H7 (cell line): Measurements from ENCODE around the gene AOC1. TPM values are rescaled to one million over a fixed set of nuclear protein-coding genes. Genes with fewer than 3 reads are reported as not detected.
A peak's percentile ranks its signal among the peaks of the same experiment; 100 is the strongest.

ENCODE experiments used
- DNase-seq: peaks from one replicate; pipeline ENCODE4 v3.0.0; 2012
- H3K27me3 ChIP-seq: 2 replicates; pipeline ENCODE4 v1.6.0; 2011; ENCODE audit warnings: mild to moderate bottlenecking, low read length; ENCODE audit not compliant: control insufficient read depth, insufficient read depth
- H3K36me3 ChIP-seq: replicated peaks from 2 replicates; pipeline ENCODE4 v1.5.1; 2011; ENCODE audit warnings: low read length; ENCODE audit not compliant: control insufficient read depth, insufficient read depth
- H3K4me3 ChIP-seq: 2 replicates; pipeline ENCODE4 v1.5.1; 2011; ENCODE audit warnings: low read depth, mild to moderate bottlenecking, control low read depth, low read length, moderate library complexity; ENCODE audit not compliant: insufficient read depth
- total RNA-seq: library from RNA; depleted of rRNA; stranded (reverse); fragments of >200 nt; shearing (Covaris generic); gene quantifications from 2 replicates; pipeline ENCODE4 v1.2.3, GENCODE V29; 2014

The AOC1 gene
- total RNA-seq, 1 experiment from 2014 or later = not detected

GRCh38 chr7:150860291-150860977 is 8.1 kb downstream of the AOC1 start:
- no peak overlapping the region for H3K4me3 ChIP-seq
- peak; percentile 54 for DNase-seq
- no peaks in the 10 kb centered on the region for H3K36me3 ChIP-seq
- H3K27me3 ChIP-seq = no peaks in the 10 kb centered on the region

GRCh38 chr7:150860978-150861295 is 8.6 kb downstream of the AOC1 start:
- H3K4me3 ChIP-seq = no peak overlapping the region
- no peaks in the 10 kb centered on the region for H3K36me3 ChIP-seq
- peak; percentile 36 for DNase-seq
- H3K27me3 ChIP-seq = no peaks in the 10 kb centered on the region

DNA sequence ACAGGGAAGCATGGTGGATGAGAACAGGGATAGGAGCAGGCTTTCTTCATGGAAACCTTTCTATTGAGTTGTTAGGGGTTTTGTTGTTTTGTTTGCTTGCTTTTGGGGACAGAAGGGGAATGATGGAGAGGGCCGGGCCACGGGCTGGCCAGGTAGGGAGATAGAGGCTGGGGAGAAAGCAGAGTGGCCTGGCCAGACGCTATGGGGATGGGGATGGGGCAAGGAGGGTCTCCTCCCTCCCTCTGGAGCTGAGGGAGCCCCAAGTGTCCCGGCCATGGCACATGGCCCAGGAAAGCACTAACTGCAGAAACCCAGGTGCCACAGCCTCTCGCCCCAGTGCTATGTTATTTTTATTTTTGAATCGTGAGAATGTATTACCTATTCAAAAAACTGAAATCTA is 10.0 kb downstream of the AOC1 start:
- H3K4me3 ChIP-seq = no peak overlapping the region
- H3K27me3 ChIP-seq = no peaks in the 10 kb centered on the region
- no peaks in the 10 kb centered on the region for H3K36me3 ChIP-seq
- DNase-seq = no peak

- Histone ChIP-seq H3K27me3 (no peaks in the 10 kb centered on the region), H3K36me3 (no peaks in the 10 kb centered on the region), H3K4me3 (no peak overlapping the region)
- no peak for DNase-seq
Measured at GRCh38 chr7:150863946-150864345, 11.6 kb downstream of the AOC1 start.

DNA sequence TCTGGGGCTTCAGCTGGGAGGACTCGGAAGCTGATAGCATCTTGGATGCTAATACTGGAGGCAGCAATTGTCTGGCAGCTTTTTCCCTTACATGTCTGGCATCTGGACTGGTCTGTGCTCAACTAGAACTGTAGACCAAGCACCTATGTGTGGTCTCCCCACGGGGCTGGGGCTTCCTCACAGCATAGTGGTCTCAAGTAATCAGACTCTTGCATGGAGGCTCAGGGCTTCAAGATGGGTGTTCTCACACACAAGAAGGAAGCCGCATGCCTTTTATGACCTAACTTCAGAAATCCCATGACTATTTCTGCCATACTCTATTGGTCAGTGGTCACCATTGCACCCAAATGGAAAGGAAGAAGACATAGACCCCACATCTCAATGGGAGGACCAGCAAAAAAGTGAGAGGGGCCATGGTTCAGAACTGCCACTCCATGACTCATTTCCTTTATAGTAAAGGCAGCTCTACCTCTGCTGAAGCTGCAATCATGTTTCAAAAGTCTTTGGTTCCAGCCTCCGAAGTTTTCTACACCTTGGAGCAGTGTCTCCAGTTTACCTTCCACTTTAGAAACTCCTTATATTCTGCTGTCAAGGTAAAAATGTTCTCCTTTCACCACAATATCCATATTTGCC is 14.7 kb downstream of the AOC1 start:
- Histone ChIP-seq H3K36me3 (no peaks in the 10 kb centered on the region), H3K27me3 (no peaks in the 10 kb centered on the region), H3K4me3 (no peak overlapping the region)
- DNase-seq = no peak

DNA sequence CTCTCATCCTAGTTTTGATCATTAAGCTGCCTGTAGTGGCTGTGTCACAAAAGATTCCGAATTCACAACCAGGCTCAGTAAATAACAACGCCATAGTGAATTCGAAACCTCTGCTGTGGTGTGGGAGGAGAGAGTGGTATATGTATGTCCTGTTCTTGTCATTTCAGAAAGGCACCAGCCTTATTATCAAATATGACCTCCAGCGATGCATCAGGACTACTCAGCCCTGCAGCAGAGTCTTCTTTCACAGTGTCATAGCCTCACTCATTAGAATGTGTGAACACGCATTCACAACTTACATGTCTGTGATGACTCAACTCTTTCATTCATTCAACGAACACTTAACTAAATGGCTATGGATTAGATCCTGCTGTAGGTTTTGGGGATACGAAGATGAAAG is 15.3 kb downstream of the AOC1 start:
- Histone ChIP-seq H3K27me3 (no peaks in the 10 kb centered on the region), H3K4me3 (no peak overlapping the region), H3K36me3 (no peaks in the 10 kb centered on the region)
- no peak for DNase-seq

- H3K36me3 ChIP-seq = no peaks in the 10 kb centered on the region
- no peaks in the 10 kb centered on the region for H3K27me3 ChIP-seq
- DNase-seq = no peak
- H3K4me3 ChIP-seq = no peak overlapping the region
Measured at GRCh38 chr7:150869467-150869866, 17.1 kb downstream of the AOC1 start.

DNA sequence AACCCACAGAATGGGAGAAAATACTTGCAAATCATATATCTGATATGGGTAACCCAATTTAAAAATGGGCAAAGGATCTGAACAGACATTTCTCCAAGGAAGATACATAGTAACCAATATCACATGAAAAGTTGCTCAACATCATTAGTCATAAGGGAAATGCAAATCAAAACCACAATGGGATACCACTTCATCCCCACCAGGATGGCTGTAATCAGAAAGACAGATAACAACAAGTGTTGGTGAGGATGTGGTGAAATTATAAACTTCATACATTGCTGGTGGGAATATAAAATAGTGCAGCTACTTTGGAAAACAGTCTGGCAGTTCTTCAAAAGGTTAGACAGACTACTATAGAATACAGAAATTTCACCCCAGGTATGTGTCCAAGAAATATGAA is 19.3 kb downstream of the AOC1 start:
- Histone ChIP-seq H3K36me3 (no peaks in the 10 kb centered on the region), H3K4me3 (no peak overlapping the region), H3K27me3 (no peaks in the 10 kb centered on the region)
- DNase-seq = no peak

DNA sequence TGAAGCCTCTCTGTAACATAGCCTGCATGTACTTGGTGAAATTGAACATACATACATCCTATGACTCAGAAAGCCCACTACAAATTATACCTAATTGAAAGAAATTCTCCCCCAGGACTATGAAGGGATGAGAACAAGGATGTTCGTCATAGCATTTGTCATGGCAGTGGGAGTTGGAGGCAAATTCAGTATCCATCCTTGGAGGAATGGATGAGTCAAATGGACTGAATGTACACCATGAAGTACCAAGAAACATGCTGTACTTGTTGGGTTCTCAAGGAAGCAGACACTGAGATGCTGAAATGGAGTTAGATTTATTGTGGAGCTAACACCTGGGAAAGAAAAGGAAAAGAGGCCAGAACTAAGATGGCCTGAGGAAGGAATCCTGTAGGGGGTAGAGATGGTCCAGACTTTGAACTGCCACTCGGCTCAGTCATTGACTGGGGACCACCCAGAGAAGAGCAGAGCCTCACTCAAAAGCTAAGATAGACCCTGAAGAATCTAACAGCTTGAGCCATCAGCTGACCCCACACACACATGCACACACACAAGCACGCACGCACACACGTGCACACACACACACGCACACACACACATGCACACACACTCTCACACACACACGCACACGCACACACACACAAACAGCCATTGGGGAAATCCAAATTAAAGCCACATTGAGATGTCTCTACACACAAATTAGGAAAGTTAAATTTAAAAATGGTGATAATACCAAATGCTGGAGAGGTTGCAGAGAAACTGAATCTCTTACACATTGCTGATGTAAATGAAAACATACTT is 22.3 kb downstream of the AOC1 start:
- no peaks in the 10 kb centered on the region for H3K36me3 ChIP-seq
- H3K4me3 ChIP-seq = no peak overlapping the region
- no peak for DNase-seq
- H3K27me3 ChIP-seq = no peaks in the 10 kb centered on the region

DNA sequence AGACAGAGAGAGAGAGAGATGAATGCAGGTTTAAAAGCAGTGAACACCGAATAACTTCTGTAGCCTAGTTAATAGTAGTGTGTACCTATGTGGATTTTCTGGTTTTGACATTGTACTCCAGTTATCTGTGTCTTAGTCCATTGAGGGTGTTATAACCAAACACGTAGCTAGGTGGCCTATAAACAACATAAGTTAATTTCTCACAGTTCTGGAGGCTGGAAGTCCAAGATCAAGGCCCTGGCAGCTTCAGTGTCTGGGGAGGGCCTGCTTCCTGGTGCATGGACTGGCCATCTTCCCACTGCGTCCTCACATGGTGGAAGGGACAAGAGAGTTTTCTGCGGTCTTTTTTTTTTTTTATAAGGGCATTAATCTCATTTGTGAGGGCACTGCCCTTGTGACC is 23.5 kb downstream of the AOC1 start:
- H3K4me3 ChIP-seq = no peak overlapping the region
- no peak for DNase-seq
- H3K27me3 ChIP-seq = no peaks in the 10 kb centered on the region
- H3K36me3 ChIP-seq = no peaks in the 10 kb centered on the region

DNA sequence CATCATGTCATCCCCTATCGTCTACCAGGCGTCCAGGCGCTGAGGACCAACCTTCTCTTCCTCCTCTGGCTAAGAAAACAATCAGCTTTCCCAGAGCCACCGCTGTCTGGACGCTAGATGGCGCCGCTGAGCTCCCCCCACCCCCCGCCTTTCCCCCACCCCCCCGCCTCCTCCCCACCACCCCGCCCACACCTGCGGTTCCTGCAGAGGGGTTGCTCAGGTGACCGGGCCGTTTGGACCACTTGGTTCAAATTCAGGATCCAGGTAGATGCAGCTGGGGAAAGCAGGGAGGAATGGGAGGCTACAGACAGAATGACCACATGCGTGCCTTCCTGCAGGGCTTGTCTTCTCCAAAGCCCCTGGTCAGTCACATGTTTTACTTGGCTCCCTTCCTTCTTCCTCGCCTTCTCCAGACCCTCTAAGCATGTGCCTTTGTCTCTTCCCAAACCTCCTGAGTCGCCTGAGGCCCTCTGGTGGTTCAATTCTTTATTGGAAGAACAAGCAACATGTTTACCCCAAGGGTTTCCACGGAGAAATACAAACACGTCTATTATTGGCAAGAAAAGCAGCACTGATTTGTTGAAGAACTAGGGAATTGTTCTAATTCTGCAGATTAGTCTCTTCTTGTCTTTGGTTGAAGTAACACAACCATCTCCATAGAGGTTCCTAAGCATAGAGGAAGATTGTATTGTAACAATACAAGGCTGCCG is 24.7 kb downstream of the AOC1 start:
- H3K27me3 ChIP-seq = no peaks in the 10 kb centered on the region
- DNase-seq = peak; percentile 90
- H3K36me3 ChIP-seq = no peaks in the 10 kb centered on the region
- peak overlapping the region; percentile 25; the same call in 1 of the 2 replicates for H3K4me3 ChIP-seq

DNA sequence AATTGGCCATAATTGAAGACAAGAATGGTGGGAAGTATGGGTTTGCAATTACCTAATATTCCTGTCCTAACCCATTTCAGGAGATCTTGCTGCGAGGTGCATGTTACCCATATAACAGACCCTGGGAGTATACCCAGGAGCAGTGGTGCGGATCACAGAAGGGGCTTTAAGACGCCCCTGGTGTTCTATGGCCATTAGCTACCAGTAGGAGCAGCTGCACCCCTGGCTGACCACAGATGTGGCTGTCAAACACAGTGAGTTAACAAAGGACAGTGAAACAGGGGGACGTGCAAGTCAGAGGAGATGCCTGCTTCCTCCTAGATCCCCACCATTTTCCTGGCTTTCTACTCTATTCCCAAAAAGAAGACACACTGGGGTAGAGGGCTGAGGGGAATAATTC is 25.2 kb downstream of the AOC1 start:
- no peak overlapping the region for H3K4me3 ChIP-seq

DNA sequence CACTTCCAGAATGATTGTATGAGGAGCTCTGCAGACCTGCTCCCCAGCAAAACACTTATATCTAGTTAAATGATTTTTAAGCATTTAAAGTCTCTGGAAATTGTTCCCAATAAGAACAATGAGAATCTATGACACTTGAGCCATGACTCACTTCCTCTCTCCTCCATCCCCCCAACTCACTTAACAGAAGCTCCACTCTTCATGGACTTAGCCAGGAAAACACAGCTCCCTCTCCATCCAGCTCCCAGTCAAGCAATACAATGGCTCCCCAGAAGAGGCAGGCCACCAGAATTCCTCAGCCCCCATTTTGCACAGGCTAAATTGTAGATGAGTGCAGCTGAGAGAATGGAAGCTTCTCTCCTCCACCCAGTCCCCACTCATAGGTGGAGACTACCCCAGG is 27.0 kb downstream of the AOC1 start:
- Histone ChIP-seq H3K36me3 (no peaks in the 10 kb centered on the region), H3K27me3 (no peaks in the 10 kb centered on the region), H3K4me3 (no peak overlapping the region)
- DNase-seq = no peak

More for the DNA sequence above, 25.2 kb downstream of the AOC1 start:
- H3K27me3 ChIP-seq = no peaks in the 10 kb centered on the region
- H3K36me3 ChIP-seq = no peaks in the 10 kb centered on the region
- DNase-seq = no peak

- no peak for DNase-seq
- Histone ChIP-seq H3K4me3 (no peak overlapping the region), H3K27me3 (no peaks in the 10 kb centered on the region), H3K36me3 (no peaks in the 10 kb centered on the region)
Measured at GRCh38 chr7:150881189-150881588, 28.9 kb downstream of the AOC1 start.
